Measurements from ENCODE around the gene SYNJ2.

DNA sequence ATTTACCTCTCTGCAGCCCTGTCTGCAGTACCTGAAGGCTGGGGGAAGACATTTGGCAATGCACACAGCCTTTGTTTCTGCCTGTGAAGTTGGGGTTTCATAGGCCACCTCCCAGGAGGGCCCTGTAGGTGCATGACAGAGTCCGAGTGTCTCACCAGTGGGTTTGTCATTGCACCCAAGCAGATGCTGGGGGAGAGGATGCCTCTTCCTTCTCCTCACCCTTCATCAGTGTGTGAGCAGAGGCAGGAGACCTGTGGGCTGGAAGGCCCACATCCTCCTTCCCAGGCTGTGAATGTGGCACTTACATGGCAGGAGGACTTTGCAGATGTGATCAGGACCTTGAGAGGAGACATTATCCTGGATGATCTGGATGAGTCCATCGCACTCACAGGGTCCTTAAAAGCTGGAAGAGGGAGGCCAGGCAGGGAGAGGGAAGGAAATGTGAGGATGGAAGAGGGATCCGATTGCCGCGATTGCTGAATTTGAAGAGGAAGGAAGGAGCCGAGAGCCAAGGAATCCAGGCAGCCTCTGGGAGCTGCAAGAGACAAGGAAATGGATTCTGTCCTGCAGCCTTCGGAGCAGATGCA is 30.4 kb downstream of the SYNJ2 start:
- TF ChIP-seq, protein P1, sequence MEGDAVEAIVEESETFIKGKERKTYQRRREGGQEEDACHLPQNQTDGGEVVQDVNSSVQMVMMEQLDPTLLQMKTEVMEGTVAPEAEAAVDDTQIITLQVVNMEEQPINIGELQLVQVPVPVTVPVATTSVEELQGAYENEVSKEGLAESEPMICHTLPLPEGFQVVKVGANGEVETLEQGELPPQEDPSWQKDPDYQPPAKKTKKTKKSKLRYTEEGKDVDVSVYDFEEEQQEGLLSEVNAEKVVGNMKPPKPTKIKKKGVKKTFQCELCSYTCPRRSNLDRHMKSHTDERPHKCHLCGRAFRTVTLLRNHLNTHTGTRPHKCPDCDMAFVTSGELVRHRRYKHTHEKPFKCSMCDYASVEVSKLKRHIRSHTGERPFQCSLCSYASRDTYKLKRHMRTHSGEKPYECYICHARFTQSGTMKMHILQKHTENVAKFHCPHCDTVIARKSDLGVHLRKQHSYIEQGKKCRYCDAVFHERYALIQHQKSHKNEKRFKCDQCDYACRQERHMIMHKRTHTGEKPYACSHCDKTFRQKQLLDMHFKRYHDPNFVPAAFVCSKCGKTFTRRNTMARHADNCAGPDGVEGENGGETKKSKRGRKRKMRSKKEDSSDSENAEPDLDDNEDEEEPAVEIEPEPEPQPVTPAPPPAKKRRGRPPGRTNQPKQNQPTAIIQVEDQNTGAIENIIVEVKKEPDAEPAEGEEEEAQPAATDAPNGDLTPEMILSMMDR (IDR thresholded peaks at IDR 0.05) = no peak
- TF ChIP-seq, protein P2, sequence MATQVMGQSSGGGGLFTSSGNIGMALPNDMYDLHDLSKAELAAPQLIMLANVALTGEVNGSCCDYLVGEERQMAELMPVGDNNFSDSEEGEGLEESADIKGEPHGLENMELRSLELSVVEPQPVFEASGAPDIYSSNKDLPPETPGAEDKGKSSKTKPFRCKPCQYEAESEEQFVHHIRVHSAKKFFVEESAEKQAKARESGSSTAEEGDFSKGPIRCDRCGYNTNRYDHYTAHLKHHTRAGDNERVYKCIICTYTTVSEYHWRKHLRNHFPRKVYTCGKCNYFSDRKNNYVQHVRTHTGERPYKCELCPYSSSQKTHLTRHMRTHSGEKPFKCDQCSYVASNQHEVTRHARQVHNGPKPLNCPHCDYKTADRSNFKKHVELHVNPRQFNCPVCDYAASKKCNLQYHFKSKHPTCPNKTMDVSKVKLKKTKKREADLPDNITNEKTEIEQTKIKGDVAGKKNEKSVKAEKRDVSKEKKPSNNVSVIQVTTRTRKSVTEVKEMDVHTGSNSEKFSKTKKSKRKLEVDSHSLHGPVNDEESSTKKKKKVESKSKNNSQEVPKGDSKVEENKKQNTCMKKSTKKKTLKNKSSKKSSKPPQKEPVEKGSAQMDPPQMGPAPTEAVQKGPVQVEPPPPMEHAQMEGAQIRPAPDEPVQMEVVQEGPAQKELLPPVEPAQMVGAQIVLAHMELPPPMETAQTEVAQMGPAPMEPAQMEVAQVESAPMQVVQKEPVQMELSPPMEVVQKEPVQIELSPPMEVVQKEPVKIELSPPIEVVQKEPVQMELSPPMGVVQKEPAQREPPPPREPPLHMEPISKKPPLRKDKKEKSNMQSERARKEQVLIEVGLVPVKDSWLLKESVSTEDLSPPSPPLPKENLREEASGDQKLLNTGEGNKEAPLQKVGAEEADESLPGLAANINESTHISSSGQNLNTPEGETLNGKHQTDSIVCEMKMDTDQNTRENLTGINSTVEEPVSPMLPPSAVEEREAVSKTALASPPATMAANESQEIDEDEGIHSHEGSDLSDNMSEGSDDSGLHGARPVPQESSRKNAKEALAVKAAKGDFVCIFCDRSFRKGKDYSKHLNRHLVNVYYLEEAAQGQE (IDR thresholded peaks at IDR 0.05; ENCODE audit: insufficient read depth in 1 of 2, low read depth in 2 of 2, low read length in 1 of 2) = no peak
- no peak for TF ChIP-seq TCF7L2 (IDR thresholded peaks at IDR 0.05; ENCODE audit: low read depth, low read length)
